Cerebellar nuclear complex (tissue), 1 donor: ENCODE measurements around the gene MOCS1.

Experiments used
- DNase-seq, 2 experiments: peaks; one replicate each; lab custom pipeline; 2025; lab: John Stamatoyannopoulos, UW

Gene MOCS1

DNA sequence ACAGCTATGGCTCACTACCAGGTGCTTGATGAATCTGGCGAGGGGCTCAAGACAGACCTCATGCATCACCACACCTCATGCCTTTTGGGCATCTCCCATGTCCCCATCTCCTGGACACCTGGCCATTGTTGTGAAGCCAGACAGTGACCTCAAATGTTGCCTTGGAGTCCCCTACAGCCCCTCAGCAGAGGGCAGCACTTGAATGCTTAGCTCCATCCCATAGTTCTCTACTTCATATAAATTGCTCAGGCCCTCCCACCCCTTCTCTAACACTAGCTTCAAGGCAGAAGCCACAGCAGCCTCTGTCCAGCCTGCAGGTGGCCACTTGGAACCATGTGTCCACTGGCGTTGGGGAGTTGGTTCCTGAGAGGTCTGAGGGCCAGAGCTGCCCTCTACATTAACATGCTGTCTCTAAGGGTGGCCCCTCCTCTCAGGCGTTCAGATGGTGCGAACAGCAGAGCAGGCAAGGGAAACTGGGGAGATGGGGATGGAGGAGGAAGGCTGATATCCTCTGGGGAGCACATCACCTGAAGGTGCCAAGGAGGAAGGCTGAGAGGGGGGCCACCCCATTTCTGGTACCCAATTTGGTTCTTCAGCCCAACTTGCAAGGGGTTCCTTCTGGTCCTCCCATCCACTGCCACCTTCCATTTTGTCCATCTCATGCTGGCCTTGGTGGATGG is 31.3 kb downstream of the MOCS1 start:
- no peak for DNase-seq

- DNase-seq = no peak
Measured at GRCh38 chr6:39902136-39902535, 32.1 kb downstream of the MOCS1 start.

- DNase-seq = no peak
Measured at GRCh38 chr6:39901670-39902069, 32.6 kb downstream of the MOCS1 start.

- DNase-seq = no peak
Measured at GRCh38 chr6:39901116-39901655, 33.1 kb downstream of the MOCS1 start.

DNA sequence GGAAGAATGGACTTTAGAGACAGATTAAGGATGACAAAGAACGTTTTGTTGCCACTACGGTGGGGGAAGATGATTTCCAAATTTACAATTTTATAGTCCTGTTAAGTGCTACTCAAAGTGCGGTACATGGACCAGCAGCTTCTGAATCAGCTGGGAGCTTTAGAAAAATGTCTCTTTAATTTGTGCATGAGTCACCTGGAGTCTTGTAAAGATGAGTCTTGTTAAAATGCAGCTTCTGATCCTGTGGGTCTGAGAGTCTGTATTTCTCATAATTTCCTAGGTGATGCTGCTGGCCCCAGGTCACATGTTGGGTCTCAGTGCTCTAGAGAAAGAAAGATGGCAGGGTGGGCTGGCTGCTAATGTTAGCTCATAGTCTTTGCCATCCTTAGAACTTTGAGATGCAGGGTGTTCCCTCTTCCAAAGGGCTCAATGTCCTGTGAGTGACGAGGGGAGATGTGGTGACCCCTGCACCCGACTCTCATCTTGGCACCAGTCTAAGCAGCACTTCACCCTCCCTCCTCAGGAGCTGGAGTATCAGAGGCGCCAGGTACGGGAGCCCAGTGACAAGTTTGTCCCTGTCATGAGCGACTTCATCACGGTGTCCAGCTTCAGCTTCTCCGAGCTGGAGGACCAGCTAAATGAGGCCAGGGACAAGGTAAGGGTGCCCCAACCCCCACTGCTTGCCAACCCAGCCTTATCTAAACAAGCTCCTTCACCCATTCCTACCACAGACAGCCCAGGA is 34.5 kb downstream of the MOCS1 start:
- DNase-seq = no peak

DNA sequence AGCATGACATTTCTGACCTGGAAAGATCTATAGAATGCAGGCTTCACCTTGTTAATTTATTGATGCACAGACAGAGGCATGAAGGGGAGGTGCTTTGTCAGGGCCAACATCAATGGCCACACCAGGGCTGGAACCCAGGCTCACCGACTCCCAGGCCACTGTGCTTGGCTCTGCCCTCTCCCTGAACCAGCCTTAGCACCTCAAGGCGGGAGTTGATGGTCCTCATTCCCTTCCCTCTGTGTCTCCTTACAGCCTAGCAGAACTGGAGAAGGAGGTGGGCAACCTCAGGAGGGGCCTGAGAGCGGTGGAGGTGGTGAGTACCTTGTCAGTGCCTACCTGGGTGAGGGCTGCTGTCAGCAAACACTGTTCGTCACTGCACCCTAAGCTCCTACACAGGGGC is 35.6 kb downstream of the MOCS1 start:
- no peak for DNase-seq

GRCh38 chr6:39897698-39898097 is 36.6 kb downstream of the MOCS1 start:
- no peak for DNase-seq

GRCh38 chr6:39896701-39897100 is 37.6 kb downstream of the MOCS1 start:
- DNase-seq = no peak

- DNase-seq = no peak
Measured at GRCh38 chr6:39893286-39893685, 41.0 kb downstream of the MOCS1 start.

DNA sequence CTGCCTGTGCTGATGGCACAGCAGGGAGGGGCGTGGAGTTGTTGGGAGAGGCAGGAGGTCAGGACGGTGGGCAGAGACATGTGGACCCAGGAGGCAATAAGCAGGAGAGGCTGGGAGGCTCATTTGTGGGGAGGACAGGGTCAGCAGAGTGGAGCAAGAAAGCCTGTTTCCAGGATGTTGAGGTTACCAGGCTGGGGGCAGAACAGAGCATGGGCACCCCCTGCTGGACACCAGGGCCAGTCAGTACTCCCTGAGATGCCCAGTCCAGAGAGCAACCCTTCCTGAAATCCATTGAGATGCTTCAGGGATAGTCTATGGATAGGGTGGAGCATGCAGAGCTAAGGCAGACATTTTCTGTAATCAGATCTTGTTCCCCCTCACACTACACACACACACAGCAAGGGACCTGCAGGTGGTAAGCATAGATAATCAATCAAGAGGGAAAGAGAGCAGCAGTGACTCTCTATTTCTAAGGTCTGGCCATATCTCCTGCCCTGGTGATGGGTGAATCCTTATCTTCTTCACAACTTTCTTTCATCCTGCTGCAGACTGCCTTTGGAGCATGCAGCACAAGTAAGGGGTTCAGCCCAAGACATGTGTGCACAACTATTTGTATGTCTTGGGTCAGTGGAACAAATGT is 41.7 kb downstream of the MOCS1 start:
- peak in 1 of 2 experiments; percentile 2 for DNase-seq

- DNase-seq = no peak
Measured at GRCh38 chr6:39891976-39892375, 42.3 kb downstream of the MOCS1 start.

DNA sequence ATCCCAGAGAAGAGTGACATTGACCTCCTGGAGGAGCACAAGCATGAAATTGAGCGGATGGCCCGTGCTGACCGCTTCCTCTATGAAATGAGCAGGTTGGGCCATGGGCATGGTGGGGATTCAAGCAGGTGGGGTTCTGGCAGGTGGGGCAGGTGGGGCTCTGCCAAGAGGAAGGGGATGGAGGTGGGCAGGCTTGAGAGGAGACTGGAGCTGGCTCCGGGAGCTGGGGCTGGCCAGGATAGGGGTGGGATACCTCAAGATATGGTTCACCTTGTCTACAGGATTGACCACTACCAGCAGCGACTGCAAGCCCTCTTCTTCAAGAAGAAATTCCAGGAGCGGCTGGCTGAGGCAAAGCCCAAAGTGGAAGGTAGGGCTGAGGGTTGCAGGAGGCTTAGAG is 42.9 kb downstream of the MOCS1 start:
- no peak for DNase-seq

DNA sequence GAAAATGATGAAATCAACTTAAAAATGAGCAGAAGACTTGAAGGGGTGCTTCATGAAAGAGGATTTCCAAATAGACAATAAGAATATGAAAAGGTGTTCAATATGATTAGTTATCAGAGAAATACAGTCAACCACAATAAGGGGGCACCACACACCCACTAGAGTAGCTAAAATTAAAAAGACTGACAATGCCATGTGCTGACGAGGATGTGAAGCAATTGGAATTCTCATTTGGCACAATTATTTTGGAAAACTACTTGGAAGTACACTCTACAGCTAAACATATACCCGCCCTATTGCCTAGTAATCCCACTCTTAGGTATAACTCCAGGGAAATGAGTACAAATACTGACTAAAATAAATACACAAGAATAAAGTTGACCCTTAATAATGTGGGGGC is 45.0 kb downstream of the MOCS1 start:
- DNase-seq = no peak

DNA sequence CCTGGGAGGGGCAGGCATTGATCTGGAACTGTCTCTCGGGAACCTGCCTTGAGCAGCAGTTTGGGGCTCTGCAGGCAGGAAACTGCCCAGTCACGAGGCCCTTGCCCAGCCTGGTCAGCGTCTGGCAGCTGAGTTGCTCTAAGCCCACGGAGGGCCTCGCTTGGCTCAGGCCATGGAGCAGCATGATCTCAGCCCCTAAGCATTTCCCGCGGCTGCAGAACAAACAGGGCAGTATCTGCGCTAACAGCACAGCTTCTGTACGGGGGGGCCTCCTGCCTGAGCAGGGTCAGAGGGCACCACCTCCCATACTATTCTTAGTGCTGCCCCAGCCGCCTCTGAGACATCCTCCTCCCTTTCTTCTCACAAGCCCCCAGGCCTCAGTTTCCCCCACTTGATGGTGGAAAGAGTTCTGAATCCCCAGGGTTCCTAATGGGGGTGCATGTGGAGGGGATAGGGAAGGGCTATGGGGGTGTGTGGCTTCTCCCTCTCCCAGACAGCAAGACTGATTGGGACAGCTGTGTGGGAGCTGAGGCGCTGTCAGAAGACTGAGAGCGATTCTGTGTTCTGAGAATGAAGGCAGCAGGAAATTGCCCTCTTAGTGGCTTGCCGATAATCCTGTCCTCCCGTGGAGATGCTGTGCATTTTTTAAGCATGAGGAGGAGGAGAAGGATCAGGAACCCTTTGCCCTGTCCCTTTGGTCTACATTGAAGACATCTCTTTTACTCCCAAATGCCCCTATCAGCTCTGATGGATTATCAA is 46.4 kb downstream of the MOCS1 start:
- DNase-seq = no peak

GRCh38 chr6:39886871-39887270 is 47.4 kb downstream of the MOCS1 start:
- no peak for DNase-seq

- DNase-seq = no peak
Measured at GRCh38 chr6:39885691-39886090, 48.6 kb downstream of the MOCS1 start.

DNA sequence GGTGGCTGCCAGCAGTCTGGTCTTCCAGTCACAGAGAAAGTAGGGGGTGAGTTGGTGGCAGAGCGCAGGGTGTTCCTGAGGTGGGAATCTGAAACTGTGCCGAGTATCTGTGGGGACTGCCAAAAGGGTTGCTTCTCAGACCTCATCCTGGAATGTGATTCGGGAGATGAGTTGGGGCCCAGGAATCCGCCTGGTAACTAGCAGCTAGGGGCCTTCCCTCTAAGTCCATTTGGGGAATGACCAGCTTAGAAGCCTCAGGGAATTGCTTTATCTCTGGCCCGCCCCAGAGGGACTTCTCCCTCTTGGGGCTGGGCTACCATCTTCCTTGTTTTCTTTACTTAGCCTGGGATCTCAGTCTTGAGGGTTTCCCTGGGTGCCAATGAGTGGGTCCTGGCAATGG is 49.6 kb downstream of the MOCS1 start:
- DNase-seq = no peak

DNA sequence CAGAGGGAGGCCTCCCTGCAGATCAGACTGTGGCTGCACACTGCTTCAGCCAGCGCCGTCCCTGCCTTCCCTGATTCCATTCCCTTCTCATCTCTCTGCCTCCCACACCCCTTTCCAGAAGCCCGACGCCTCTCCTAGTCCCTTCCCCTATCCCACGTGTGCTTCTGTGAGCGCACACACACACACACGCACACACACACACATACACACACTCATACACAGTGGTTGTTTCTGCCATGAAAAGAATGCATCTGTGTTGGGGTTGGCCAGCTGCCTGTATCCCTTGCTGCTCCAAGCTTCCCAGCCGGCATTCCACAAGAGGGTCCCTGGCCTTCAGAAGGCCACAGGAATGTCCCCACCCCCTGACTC is 51.7 kb downstream of the MOCS1 start:
- no peak for DNase-seq

GRCh38 chr6:39881851-39882530 is 52.3 kb downstream of the MOCS1 start:
- DNase-seq = no peak

- no peak for DNase-seq
Measured at GRCh38 chr6:39880594-39880993, 53.7 kb downstream of the MOCS1 start.

GRCh38 chr6:39879535-39879934 is 54.7 kb downstream of the MOCS1 start:
- no peak for DNase-seq

DNA sequence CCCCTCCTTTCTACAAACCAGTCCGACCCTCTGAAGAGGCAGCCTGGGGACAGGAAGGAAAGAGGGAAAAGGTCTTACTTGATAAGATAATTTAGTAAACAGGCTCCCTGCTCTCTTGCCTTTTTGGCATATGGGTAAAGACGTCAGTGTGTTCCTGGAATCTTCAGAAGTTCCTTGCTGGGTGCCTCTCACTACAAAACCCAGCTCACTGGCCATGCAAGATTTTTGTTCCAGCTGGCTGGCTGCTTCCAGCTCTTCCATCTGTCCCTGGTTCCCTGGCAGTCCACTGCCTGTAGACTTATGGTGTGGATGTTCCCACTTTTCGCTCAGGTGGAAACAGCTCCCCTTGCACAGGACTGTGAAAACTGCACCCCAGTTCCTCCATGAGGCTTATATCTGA is 57.4 kb downstream of the MOCS1 start:
- no peak for DNase-seq
